Glutamatergic neuron (in vitro differentiated cells): ENCODE results near the gene POC1A. TPM values are rescaled to one million over a fixed set of nuclear protein-coding genes. Genes with fewer than 3 reads are reported as not detected.
A peak's percentile ranks its signal among the peaks of the same experiment; 100 is the strongest.

ENCODE experiments used
- DNase-seq: peaks from one replicate; pipeline ENCODE4 v3.0.0; 2022
- H3K27ac Mint-ChIP-seq: one replicate; pipeline ENCODE4 v1.8.0; 2020; ENCODE audit warnings: mild to moderate bottlenecking, mixed read lengths, inconsistent platforms; ENCODE audit not compliant: unreplicated experiment
- H3K27me3 Mint-ChIP-seq: one replicate; pipeline ENCODE4 v1.8.0; 2020; ENCODE audit warnings: mild to moderate bottlenecking, moderate library complexity, mixed read lengths, inconsistent platforms; ENCODE audit not compliant: unreplicated experiment
- H3K36me3 Mint-ChIP-seq: one replicate; pipeline ENCODE4 v1.8.0; 2020; ENCODE audit warnings: mild to moderate bottlenecking, mixed read lengths, inconsistent platforms; ENCODE audit not compliant: unreplicated experiment
- H3K4me1 Mint-ChIP-seq: one replicate; pipeline ENCODE4 v1.8.0; 2020; ENCODE audit warnings: mild to moderate bottlenecking, low read depth, mixed read lengths, inconsistent platforms; ENCODE audit not compliant: unreplicated experiment
- H3K4me3 Mint-ChIP-seq: one replicate; pipeline ENCODE4 v1.8.0; 2020; ENCODE audit warnings: mild to moderate bottlenecking, mixed read lengths, inconsistent platforms; ENCODE audit not compliant: unreplicated experiment
- H3K9me3 Mint-ChIP-seq: one replicate; pipeline ENCODE4 v1.8.0; 2020; ENCODE audit warnings: mild to moderate bottlenecking, moderate library complexity, mixed read lengths, inconsistent platforms; ENCODE audit not compliant: unreplicated experiment
- CTCF ChIP-seq: fragments of 200-600 bp; sonication (generic); IDR thresholded peaks from one replicate; pipeline ENCODE4 v1.5.0; 2021; ENCODE audit not compliant: partially characterized antibody, unreplicated experiment
- total RNA-seq: library from RNA; stranded (reverse); fragmentation: NEBNext Ultra II Directional; extraction: Animal tissue kit (Norgen Biotek cat#: 25700); gene quantifications from one replicate; pipeline ENCODE4 v1.2.1, GENCODE V29; 2021; ENCODE audit not compliant: unreplicated experiment

The POC1A gene
- total RNA-seq, 1 donor from 2014 or later = 3.2 TPM

GRCh38 chr3:52067526-52067925, 86.7 kb downstream of the POC1A start:
- no peak for TF ChIP-seq CTCF
- Mint-ChIP-seq H3K4me1 (peaks cover 8% of the 10 kb centered on the region), H3K27ac (no peak overlapping the region), H3K36me3 (no peaks in the 10 kb centered on the region), H3K27me3 (peaks cover 11% of the 10 kb centered on the region), H3K4me3 (no peak overlapping the region), H3K9me3 (no peaks in the 10 kb centered on the region)
- DNase-seq = no peak

- no peaks in the 10 kb centered on the region for H3K9me3 Mint-ChIP-seq
- H3K27me3 Mint-ChIP-seq = peaks cover 11% of the 10 kb centered on the region
- H3K4me3 Mint-ChIP-seq = no peak overlapping the region
- no peak overlapping the region for H3K27ac Mint-ChIP-seq
- no peak for TF ChIP-seq CTCF
- no peaks in the 10 kb centered on the region for H3K36me3 Mint-ChIP-seq
- H3K4me1 Mint-ChIP-seq = peaks cover 8% of the 10 kb centered on the region
- DNase-seq = no peak
These were observed 87.2 kb downstream of the POC1A start for GRCh38 chr3:52067046-52067445.

GRCh38 chr3:52065264-52065756, 88.9 kb downstream of the POC1A start:
- Mint-ChIP-seq H3K9me3 (peaks cover 2% of the 10 kb centered on the region), H3K36me3 (no peaks in the 10 kb centered on the region), H3K4me1 (peaks cover 8% of the 10 kb centered on the region), H3K27me3 (peaks cover 16% of the 10 kb centered on the region), H3K4me3 (no peak overlapping the region), H3K27ac (no peak overlapping the region)
- no peak for DNase-seq
- no peak for TF ChIP-seq CTCF

GRCh38 chr3:52064561-52064960, 89.7 kb downstream of the POC1A start:
- peaks cover 14% of the 10 kb centered on the region for H3K27me3 Mint-ChIP-seq
- peaks cover 8% of the 10 kb centered on the region for H3K4me1 Mint-ChIP-seq
- no peak overlapping the region for H3K27ac Mint-ChIP-seq
- H3K9me3 Mint-ChIP-seq = peaks cover 2% of the 10 kb centered on the region
- no peak for DNase-seq
- no peak overlapping the region for H3K4me3 Mint-ChIP-seq
- no peak for TF ChIP-seq CTCF
- no peaks in the 10 kb centered on the region for H3K36me3 Mint-ChIP-seq

GRCh38 chr3:52063026-52063723, 91.0 kb downstream of the POC1A start:
- peaks cover 16% of the 10 kb centered on the region for H3K27me3 Mint-ChIP-seq
- peak overlapping the region; percentile 28 for H3K27ac Mint-ChIP-seq

More at GRCh38 chr3:52063026-52063723, 91.0 kb downstream of the POC1A start:
- H3K9me3 Mint-ChIP-seq = peaks cover 2% of the 10 kb centered on the region
- no peak for TF ChIP-seq CTCF
- DNase-seq = no peak
- no peak overlapping the region for H3K4me3 Mint-ChIP-seq
- peaks cover 15% of the 10 kb centered on the region for H3K4me1 Mint-ChIP-seq
- no peaks in the 10 kb centered on the region for H3K36me3 Mint-ChIP-seq
